ENCODE data around the gene MPHOSPH9.

DNA sequence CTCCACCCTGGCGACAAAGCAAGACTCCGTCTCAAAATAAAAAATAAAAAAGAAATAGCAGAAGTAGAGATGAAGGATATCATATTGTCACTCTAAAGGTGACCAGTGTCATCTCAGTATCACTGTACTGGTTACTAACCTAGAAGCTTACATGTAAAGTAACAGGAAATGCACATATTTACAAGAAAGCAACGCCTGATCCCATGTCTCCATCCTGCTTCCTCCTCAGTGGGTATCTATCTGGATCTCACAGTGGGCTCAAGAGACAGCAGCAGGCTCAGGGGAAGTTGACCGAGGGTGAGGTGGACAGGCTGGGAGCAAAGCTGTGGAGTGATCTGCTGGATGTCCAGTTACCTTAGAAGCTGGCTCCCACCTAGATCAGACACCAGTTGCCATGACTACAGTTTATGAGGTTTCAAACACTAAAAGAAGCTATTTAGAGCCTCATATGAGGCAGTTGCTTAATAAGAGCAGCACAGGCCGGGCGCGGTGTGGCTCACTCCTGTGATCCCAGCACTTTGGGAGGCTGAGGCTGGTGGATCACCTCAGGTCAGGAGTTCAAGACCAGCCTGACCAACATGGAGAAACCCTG, 10.8 kb upstream of the MPHOSPH9 start:
- 0 out of 2 replicates have a peak, but pooled peaks have one; percentile 26 for TF ChIP-seq POLR2AphosphoS5 (IDR thresholded peaks at IDR 0.05; ENCODE audit: low read depth, low read length)
- no peak for TF ChIP-seq TAF1 (IDR thresholded peaks at IDR 0.05; ENCODE audit: borderline replicate concordance, insufficient read depth, low read length)

Data from PFSK-1 (cell line).